GM18505 (cell line): ENCODE data around the gene HES2.
"Not testable (repeated sequence)": the region's sequence is repeated elsewhere in the genome, so short reads cannot be mapped to it uniquely, and the experiment has no call there.

Experiments used
- ATAC-seq: cut with Tn5 transposase; IDR thresholded peaks from one replicate; pipeline ENCODE4 v1.9.1; 2021; ENCODE audit not compliant: unreplicated experiment
- POLR2A ChIP-seq: IDR thresholded peaks from 4 replicates; pipeline ENCODE4 v1.6.1; 2011; ENCODE audit warnings: borderline replicate concordance; ENCODE audit not compliant: insufficient read depth, insufficient read length; ENCODE audit errors: extremely low read depth

HES2 gene

GRCh38 chr1:6461538-6462411 is 42.1 kb upstream of the HES2 start:
- no peak for ATAC-seq
- TF ChIP-seq POLR2A = no peak

- ATAC-seq = no peak
- no peak for TF ChIP-seq POLR2A
Observed at GRCh38 chr1:6461051-6461530, 41.4 kb upstream of the HES2 start.

- no peak for ATAC-seq
- TF ChIP-seq POLR2A = no peak
Observed at GRCh38 chr1:6460301-6461050, 40.8 kb upstream of the HES2 start.

GRCh38 chr1:6459850-6460265 is 40.1 kb upstream of the HES2 start:
- TF ChIP-seq POLR2A = no peak
- no peak for ATAC-seq

- no peak for TF ChIP-seq POLR2A
- no peak for ATAC-seq
Observed at GRCh38 chr1:6456800-6457466, 37.2 kb upstream of the HES2 start.

GRCh38 chr1:6455752-6456520 is 36.2 kb upstream of the HES2 start:
- not testable (repeated sequence) for ATAC-seq

GRCh38 chr1:6454856-6455751 is 35.4 kb upstream of the HES2 start:
- TF ChIP-seq POLR2A = no peak
- no peak for ATAC-seq

- ATAC-seq = not testable (repeated sequence)
Observed at GRCh38 chr1:6453895-6454855, 34.5 kb upstream of the HES2 start.

- TF ChIP-seq POLR2A = no peak
- ATAC-seq = no peak
Observed at GRCh38 chr1:6450943-6451373, 31.2 kb upstream of the HES2 start.

GRCh38 chr1:6450486-6450885 is 30.8 kb upstream of the HES2 start:
- ATAC-seq = not testable (repeated sequence)

GRCh38 chr1:6450005-6450450 is 30.3 kb upstream of the HES2 start:
- no peak for ATAC-seq
- no peak for TF ChIP-seq POLR2A
